ENCODE results near the gene MED4.
"Not testable (repeated sequence)": the region's sequence is repeated elsewhere in the genome, so short reads cannot be mapped to it uniquely, and the experiment has no call there.

MED4 gene

GRCh38 chr13:48068036-48068435 lies 26.9 kb downstream of the MED4 start:
- Histone ChIP-seq H3K27me3 (ENCODE audit: control insufficient read depth in 2 of 2, insufficient read depth in 2 of 2, low read length in 2 of 2) (no peaks in the 10 kb centered on the region), H3K27ac (ENCODE audit: low read depth in 2 of 2, low read length in 2 of 2) (no peak overlapping the region), H3K4me3 (ENCODE audit: low read length in 2 of 2) (no peak overlapping the region), H3K4me1 (ENCODE audit: control insufficient read depth in 2 of 2, insufficient read depth in 2 of 2, low read length in 2 of 2) (no peaks in the 10 kb centered on the region), H3K9me3 (ENCODE audit: control insufficient read depth in 2 of 2, low read length in 2 of 2) (peaks cover 8 to 18% of the 10 kb centered on the region in 2 donors), H3K36me3 (ENCODE audit: control insufficient read depth in 2 of 2, insufficient read depth in 2 of 2, low read length in 2 of 2) (peaks cover 39 to 42% of the 10 kb centered on the region in 2 donors), H3K9ac (ENCODE audit: low read depth in 1 of 2, low read length in 2 of 2) (no peak overlapping the region)

GRCh38 chr13:48066310-48066989 lies 28.5 kb downstream of the MED4 start:
- Histone ChIP-seq H3K9me3 (ENCODE audit: control insufficient read depth in 2 of 2, low read length in 2 of 2) (peaks cover 8 to 15% of the 10 kb centered on the region in 2 donors), H3K4me1 (ENCODE audit: control insufficient read depth in 2 of 2, insufficient read depth in 2 of 2, low read length in 2 of 2) (no peaks in the 10 kb centered on the region), H3K9ac (ENCODE audit: low read depth in 1 of 2, low read length in 2 of 2) (no peak overlapping the region), H3K27me3 (ENCODE audit: control insufficient read depth in 2 of 2, insufficient read depth in 2 of 2, low read length in 2 of 2) (no peaks in the 10 kb centered on the region), H3K27ac (ENCODE audit: low read depth in 2 of 2, low read length in 2 of 2) (no peak overlapping the region), H3K4me3 (ENCODE audit: low read length in 2 of 2) (no peak overlapping the region), H3K36me3 (ENCODE audit: control insufficient read depth in 2 of 2, insufficient read depth in 2 of 2, low read length in 2 of 2) (peaks cover 23 to 27% of the 10 kb centered on the region in 2 donors)

DNA sequence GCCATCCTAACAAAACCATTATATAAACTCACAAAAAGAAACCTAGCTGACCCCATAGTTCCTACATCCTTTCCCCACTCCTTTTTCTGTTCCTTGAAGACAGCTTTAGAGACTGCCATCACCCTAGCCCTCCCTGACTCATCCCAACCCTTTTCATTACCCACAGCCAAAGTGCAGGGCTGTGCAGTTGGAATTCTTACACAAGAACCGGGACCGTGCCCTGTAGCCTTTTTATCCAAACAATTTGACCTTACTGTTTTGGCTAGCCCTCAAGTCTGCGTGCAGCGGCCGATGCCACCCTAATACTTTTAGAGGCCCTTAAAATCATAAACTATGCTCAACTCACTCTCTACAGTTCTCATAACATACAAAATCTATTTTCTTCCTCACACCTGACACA lies 35.0 kb downstream of the MED4 start:
- not testable (repeated sequence) for H3K9ac ChIP-seq (ENCODE audit: low read depth in 1 of 2, low read length in 2 of 2); H3K27me3 ChIP-seq (ENCODE audit: control insufficient read depth in 2 of 2, insufficient read depth in 2 of 2, low read length in 2 of 2); H3K27ac ChIP-seq (ENCODE audit: low read depth in 2 of 2, low read length in 2 of 2); H3K4me3 ChIP-seq (ENCODE audit: low read length in 2 of 2); H3K4me1 ChIP-seq (ENCODE audit: control insufficient read depth in 2 of 2, insufficient read depth in 2 of 2, low read length in 2 of 2); H3K9me3 ChIP-seq (ENCODE audit: control insufficient read depth in 2 of 2, low read length in 2 of 2); H3K36me3 ChIP-seq (ENCODE audit: control insufficient read depth in 2 of 2, insufficient read depth in 2 of 2, low read length in 2 of 2)

DNA sequence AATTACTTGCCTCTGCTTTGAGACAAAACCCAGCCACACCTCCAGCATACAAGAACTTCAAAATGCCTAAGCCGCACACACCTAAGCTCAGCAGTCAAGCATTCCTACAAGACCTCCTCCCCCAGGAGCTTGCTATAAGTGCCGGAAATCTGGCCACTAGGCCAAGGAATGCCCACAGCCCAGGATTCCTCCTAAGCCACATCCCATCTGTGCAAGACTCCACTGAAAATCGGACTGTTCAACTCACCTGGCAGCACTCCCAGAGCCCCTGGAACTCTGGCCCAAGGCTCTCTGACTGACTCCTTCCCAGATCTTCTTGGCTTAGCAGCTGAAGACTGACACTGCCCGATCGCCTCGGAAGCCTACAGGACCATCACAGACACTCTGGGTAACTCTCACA lies 36.4 kb downstream of the MED4 start:
- H3K9ac ChIP-seq (ENCODE audit: low read depth in 1 of 2, low read length in 2 of 2); H3K36me3 ChIP-seq (ENCODE audit: control insufficient read depth in 2 of 2, insufficient read depth in 2 of 2, low read length in 2 of 2); H3K27me3 ChIP-seq (ENCODE audit: control insufficient read depth in 2 of 2, insufficient read depth in 2 of 2, low read length in 2 of 2); H3K4me3 ChIP-seq (ENCODE audit: low read length in 2 of 2); H3K4me1 ChIP-seq (ENCODE audit: control insufficient read depth in 2 of 2, insufficient read depth in 2 of 2, low read length in 2 of 2); H3K9me3 ChIP-seq (ENCODE audit: control insufficient read depth in 2 of 2, low read length in 2 of 2); H3K27ac ChIP-seq (ENCODE audit: low read depth in 2 of 2, low read length in 2 of 2): not testable (repeated sequence)

- no peaks in the 10 kb centered on the region for H3K4me1 ChIP-seq (ENCODE audit: control insufficient read depth in 2 of 2, insufficient read depth in 2 of 2, low read length in 2 of 2)
- H3K9me3 ChIP-seq (ENCODE audit: control insufficient read depth in 2 of 2, low read length in 2 of 2): no peaks in the 10 kb centered on the region
- no peak overlapping the region for H3K9ac ChIP-seq (ENCODE audit: low read depth in 1 of 2, low read length in 2 of 2)
- H3K27me3 ChIP-seq (ENCODE audit: control insufficient read depth in 2 of 2, insufficient read depth in 2 of 2, low read length in 2 of 2): no peaks in the 10 kb centered on the region
- H3K4me3 ChIP-seq (ENCODE audit: low read length in 2 of 2): no peak overlapping the region
- H3K27ac ChIP-seq (ENCODE audit: low read depth in 2 of 2, low read length in 2 of 2): no peak overlapping the region
- peaks cover 18 to 31% of the 10 kb centered on the region in 2 donors for H3K36me3 ChIP-seq (ENCODE audit: control insufficient read depth in 2 of 2, insufficient read depth in 2 of 2, low read length in 2 of 2)
Observed at GRCh38 chr13:48055712-48056111, 39.2 kb downstream of the MED4 start.

DNA sequence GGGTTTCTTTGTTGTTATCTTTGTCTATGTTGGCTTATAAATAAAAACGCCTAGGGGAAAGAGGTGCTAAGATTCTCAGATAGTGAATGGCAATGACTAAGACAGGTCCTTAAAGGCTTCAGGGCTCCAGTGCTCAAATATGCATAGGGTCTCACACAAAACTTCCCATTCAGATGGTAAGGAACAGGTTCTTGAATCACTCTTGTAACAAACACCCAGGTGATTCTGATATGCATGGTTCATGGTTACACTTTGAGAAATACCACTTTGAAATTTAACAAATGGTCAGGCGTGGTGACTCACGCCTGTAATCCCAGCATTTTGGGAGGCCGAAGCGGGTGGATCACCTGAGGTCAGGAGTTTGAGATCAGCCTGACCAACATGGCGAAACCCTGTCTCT lies 40.3 kb downstream of the MED4 start:
- Histone ChIP-seq H3K9me3 (ENCODE audit: control insufficient read depth in 2 of 2, low read length in 2 of 2) (no peaks in the 10 kb centered on the region), H3K27me3 (ENCODE audit: control insufficient read depth in 2 of 2, insufficient read depth in 2 of 2, low read length in 2 of 2) (no peaks in the 10 kb centered on the region), H3K4me1 (ENCODE audit: control insufficient read depth in 2 of 2, insufficient read depth in 2 of 2, low read length in 2 of 2) (no peaks in the 10 kb centered on the region), H3K27ac (ENCODE audit: low read depth in 2 of 2, low read length in 2 of 2) (no peak overlapping the region), H3K9ac (ENCODE audit: low read depth in 1 of 2, low read length in 2 of 2) (no peak overlapping the region), H3K36me3 (ENCODE audit: control insufficient read depth in 2 of 2, insufficient read depth in 2 of 2, low read length in 2 of 2) (peaks cover 25 to 37% of the 10 kb centered on the region in 2 donors), H3K4me3 (ENCODE audit: low read length in 2 of 2) (no peak overlapping the region)

- no peak overlapping the region for H3K9ac ChIP-seq (ENCODE audit: low read depth in 1 of 2, low read length in 2 of 2)
- H3K9me3 ChIP-seq (ENCODE audit: control insufficient read depth in 2 of 2, low read length in 2 of 2): no peaks in the 10 kb centered on the region
- no peaks in the 10 kb centered on the region for H3K4me1 ChIP-seq (ENCODE audit: control insufficient read depth in 2 of 2, insufficient read depth in 2 of 2, low read length in 2 of 2)
- no peak overlapping the region for H3K4me3 ChIP-seq (ENCODE audit: low read length in 2 of 2)
- H3K27me3 ChIP-seq (ENCODE audit: control insufficient read depth in 2 of 2, insufficient read depth in 2 of 2, low read length in 2 of 2): no peaks in the 10 kb centered on the region
- no peak overlapping the region for H3K27ac ChIP-seq (ENCODE audit: low read depth in 2 of 2, low read length in 2 of 2)
- peaks cover 25 to 42% of the 10 kb centered on the region in 2 donors for H3K36me3 ChIP-seq (ENCODE audit: control insufficient read depth in 2 of 2, insufficient read depth in 2 of 2, low read length in 2 of 2)
Observed at GRCh38 chr13:48050550-48050949, 44.4 kb downstream of the MED4 start.

- peaks cover 0 to 32% of the 10 kb centered on the region in 2 donors for H3K4me1 ChIP-seq (ENCODE audit: control insufficient read depth in 2 of 2, insufficient read depth in 2 of 2, low read length in 2 of 2)
- no peaks in the 10 kb centered on the region for H3K9me3 ChIP-seq (ENCODE audit: control insufficient read depth in 2 of 2, low read length in 2 of 2)
- H3K27ac ChIP-seq (ENCODE audit: low read depth in 2 of 2, low read length in 2 of 2): peak overlapping the region; percentile 56 to 67
- H3K9ac ChIP-seq (ENCODE audit: low read depth in 1 of 2, low read length in 2 of 2): no peak overlapping the region
- no peaks in the 10 kb centered on the region for H3K27me3 ChIP-seq (ENCODE audit: control insufficient read depth in 2 of 2, insufficient read depth in 2 of 2, low read length in 2 of 2)
- H3K36me3 ChIP-seq (ENCODE audit: control insufficient read depth in 2 of 2, insufficient read depth in 2 of 2, low read length in 2 of 2): peaks cover 8 to 9% of the 10 kb centered on the region in 2 donors
- H3K4me3 ChIP-seq (ENCODE audit: low read length in 2 of 2): no peak overlapping the region
Observed at GRCh38 chr13:48043789-48044503, 51.0 kb downstream of the MED4 start.

DNA sequence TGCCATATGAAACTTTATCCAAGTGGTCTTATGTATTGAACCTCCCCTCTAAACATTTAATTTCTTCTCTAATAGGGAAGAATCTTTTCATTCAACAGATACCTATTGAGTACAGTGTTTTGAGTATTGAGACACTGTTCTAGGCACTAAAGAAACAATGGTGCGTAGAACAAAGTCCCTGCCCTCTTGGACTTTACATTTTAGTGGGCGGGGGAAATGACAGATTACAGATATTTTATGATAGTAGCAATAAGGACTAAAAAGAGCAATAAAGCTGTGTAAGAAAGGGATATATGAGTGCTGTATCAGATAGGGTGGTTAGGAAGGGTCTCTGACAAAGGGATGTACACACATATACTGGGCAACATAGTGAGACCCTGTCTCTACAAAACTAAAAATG lies 52.0 kb downstream of the MED4 start:
- Histone ChIP-seq H3K9ac (ENCODE audit: low read depth in 1 of 2, low read length in 2 of 2) (no peak overlapping the region), H3K9me3 (ENCODE audit: control insufficient read depth in 2 of 2, low read length in 2 of 2) (no peaks in the 10 kb centered on the region), H3K27me3 (ENCODE audit: control insufficient read depth in 2 of 2, insufficient read depth in 2 of 2, low read length in 2 of 2) (no peaks in the 10 kb centered on the region), H3K4me1 (ENCODE audit: control insufficient read depth in 2 of 2, insufficient read depth in 2 of 2, low read length in 2 of 2) (peaks cover 5 to 43% of the 10 kb centered on the region in 2 donors), H3K27ac (ENCODE audit: low read depth in 2 of 2, low read length in 2 of 2) (peak overlapping the region; percentile 56 to 67), H3K36me3 (ENCODE audit: control insufficient read depth in 2 of 2, insufficient read depth in 2 of 2, low read length in 2 of 2) (peaks cover 3 to 9% of the 10 kb centered on the region in 2 donors), H3K4me3 (ENCODE audit: low read length in 2 of 2) (no peak overlapping the region)

DNA sequence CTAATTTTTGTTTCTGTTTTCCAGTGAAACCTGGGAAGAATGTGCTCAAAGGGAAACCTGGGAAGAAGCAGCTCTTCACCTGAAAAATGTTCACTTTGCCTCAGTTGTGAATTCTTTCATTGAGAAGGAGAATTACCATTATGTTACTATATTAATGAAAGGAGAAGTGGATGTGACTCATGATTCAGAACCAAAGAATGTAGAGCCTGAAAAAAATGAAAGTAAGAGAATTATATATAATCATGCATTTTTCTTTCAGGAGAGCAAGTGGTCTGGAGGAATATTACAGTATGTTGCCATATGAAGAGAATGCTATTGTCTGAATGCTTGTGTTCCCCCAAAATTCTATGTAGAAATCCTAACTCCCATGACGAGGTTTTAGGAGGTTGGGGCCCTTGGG lies 54.0 kb downstream of the MED4 start:
- H3K4me3 ChIP-seq (ENCODE audit: low read length in 2 of 2): no peak overlapping the region
- H3K9ac ChIP-seq (ENCODE audit: low read depth in 1 of 2, low read length in 2 of 2): no peak overlapping the region
- peaks cover 3 to 9% of the 10 kb centered on the region in 2 donors for H3K36me3 ChIP-seq (ENCODE audit: control insufficient read depth in 2 of 2, insufficient read depth in 2 of 2, low read length in 2 of 2)
- H3K27me3 ChIP-seq (ENCODE audit: control insufficient read depth in 2 of 2, insufficient read depth in 2 of 2, low read length in 2 of 2): no peaks in the 10 kb centered on the region
- H3K27ac ChIP-seq (ENCODE audit: low read depth in 2 of 2, low read length in 2 of 2): peak overlapping the region in 1 of 2 donors; percentile 5
- H3K9me3 ChIP-seq (ENCODE audit: control insufficient read depth in 2 of 2, low read length in 2 of 2): no peaks in the 10 kb centered on the region
- peaks cover 14 to 50% of the 10 kb centered on the region in 2 donors for H3K4me1 ChIP-seq (ENCODE audit: control insufficient read depth in 2 of 2, insufficient read depth in 2 of 2, low read length in 2 of 2)
